Sigmoid colon (tissue), 7 donors: ENCODE measurements around the gene CAPZA1. TPM values are rescaled to one million over a fixed set of nuclear protein-coding genes. Genes with fewer than 3 reads are reported as not detected.

ENCODE experiments used
- DNase-seq: peaks from one replicate; pipeline ENCODE4 v3.0.0-alpha.2; 2019
- H3K27ac ChIP-seq, 4 donors: fragments of 200-600 bp; sonication (generic); one replicate each; pipeline ENCODE4 v1.5.1; 2016 to 2019; ENCODE audit warnings: mild to moderate bottlenecking in 1 of 4
- H3K27me3 ChIP-seq, 3 donors: fragments of 200-600 bp; sonication (generic); one replicate each; pipeline ENCODE4 v1.5.1; 2019; ENCODE audit warnings: mild to moderate bottlenecking in 1 of 3
- H3K36me3 ChIP-seq, 4 donors: fragments of 200-600 bp; sonication (generic); one replicate each; pipeline ENCODE4 v1.5.1; 2016 to 2019
- H3K4me1 ChIP-seq, 4 donors: fragments of 200-600 bp; sonication (generic); one replicate each; pipeline ENCODE4 v1.5.1; 2017 to 2019
- H3K4me3 ChIP-seq, 4 donors: fragments of 200-600 bp; sonication (generic); one replicate each; pipeline ENCODE4 v1.5.1; 2017 to 2019; ENCODE audit warnings: mild to moderate bottlenecking in 2 of 4, moderate library complexity in 1 of 4
- H3K9me3 ChIP-seq, 4 donors: fragments of 200-600 bp in 3 of 4; sonication (generic) in 3 of 4; one replicate each; pipeline versions ENCODE4 v1.5.1 to v1.6.1; 2013 to 2019
- EP300 ChIP-seq, 4 donors: sonication (generic); formaldehyde crosslinking; IDR thresholded peaks; one replicate each; pipeline ENCODE4 v1.6.1; 2017; ENCODE audit warnings: antibody characterized with exemption in 4 of 4
- POLR2A ChIP-seq, 2 donors: fragments of 450-650 bp; IDR thresholded peaks; one replicate each; pipeline ENCODE4 v1.6.1; 2016; ENCODE audit warnings: antibody characterized with exemption in 2 of 2, mild to moderate bottlenecking in 2 of 2, moderate library complexity in 2 of 2
- POLR2AphosphoS5 ChIP-seq, 4 donors: sonication (generic); formaldehyde crosslinking; IDR thresholded peaks; one replicate each; pipeline ENCODE4 v1.6.1; 2017; ENCODE audit warnings: antibody characterized with exemption in 4 of 4
- WGBS, 2 donors: extraction: QIAGEN DNeasy Blood & Tissue Kit; methylation state at CpG; one replicate each; pipeline ENCODE4 v1.1.7; 2013; 5-methylcytosine and 5-hydroxymethylcytosine counted together
- intact Hi-C: fragments of 100-400 bp; cut with DNase I; formaldehyde crosslinking; loops from one replicate; pipeline ENCODE4 v1.15.1; 2023
- polyA plus RNA-seq, 3 donors: library from polyadenylated mRNA; stranded (reverse); fragments of 200-250 nt; gene quantifications; one replicate each; pipeline ENCODE4 v1.2.3, GENCODE V29; 2013
- total RNA-seq, 4 donors: library from RNA; depleted of rRNA; stranded (reverse); fragments of >200 nt; gene quantifications; one replicate each; pipeline ENCODE4 v1.1.0, GENCODE V29; 2016
- TF ChIP-seq, protein P1 (sequence below), 4 experiments: fragments of 450-650 bp in 3 of 4; fragments of 200-600 bp in 1 of 4; IDR thresholded peaks; one replicate each; pipeline ENCODE4 v1.5.1; 2016 to 2019; ENCODE audit warnings: antibody characterized with exemption in 4 of 4, mild to moderate bottlenecking in 3 of 4, moderate library complexity in 2 of 4
- donor health status: healthy with polysubstance abuse.
- donor health status: Bipolar disorder and iron deficiency.
- donor health status: healthy.

The CAPZA1 gene
- total and polyA plus RNA-seq, 7 donors, result 75.9 to 160 (median 90.6) TPM

DNA sequence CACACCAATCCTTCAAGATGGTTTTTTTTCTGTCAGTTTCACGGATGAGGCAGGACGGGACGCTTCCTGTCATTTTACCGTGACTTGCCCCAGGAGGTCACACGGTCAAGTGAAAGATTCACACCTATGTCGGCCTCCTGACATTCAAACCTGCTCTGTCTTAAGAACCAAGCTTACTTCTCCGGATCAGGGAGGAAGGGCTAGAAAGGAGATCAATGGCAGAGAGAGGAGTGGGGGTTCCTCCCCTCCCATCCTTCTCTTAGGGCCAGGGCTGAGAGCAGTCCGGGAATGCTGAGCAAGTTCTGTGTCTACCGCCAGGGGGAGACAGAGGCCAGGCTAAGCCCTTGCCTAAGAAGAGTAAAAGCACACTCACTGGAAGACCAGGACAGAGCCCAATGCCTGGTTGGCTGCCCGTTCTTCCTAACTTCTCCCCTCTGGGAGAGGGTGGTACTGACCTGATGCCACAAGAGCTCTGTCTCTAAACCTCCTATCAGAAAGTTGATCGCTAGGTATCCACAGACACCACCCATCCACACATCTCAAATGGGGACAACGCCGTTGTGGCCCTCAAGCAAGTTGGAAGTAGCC is 96.6 kb downstream of the CAPZA1 start:
- Histone ChIP-seq H3K27me3 (no peaks in the 10 kb centered on the region), H3K36me3 (no peaks in the 10 kb centered on the region), H3K4me3 (peak overlapping the region in 3 of 4 donors; percentile 47 to 67 (median 56)), H3K4me1 (peaks cover 0 to 35% (median 30%) of the 10 kb centered on the region in 4 donors), H3K27ac (peak overlapping the region; percentile 61 to 74 (median 68)), H3K9me3 (no peaks in the 10 kb centered on the region)
- TF ChIP-seq EP300 (IDR thresholded peaks at IDR 0.05), result no peak
- TF ChIP-seq, protein P1, sequence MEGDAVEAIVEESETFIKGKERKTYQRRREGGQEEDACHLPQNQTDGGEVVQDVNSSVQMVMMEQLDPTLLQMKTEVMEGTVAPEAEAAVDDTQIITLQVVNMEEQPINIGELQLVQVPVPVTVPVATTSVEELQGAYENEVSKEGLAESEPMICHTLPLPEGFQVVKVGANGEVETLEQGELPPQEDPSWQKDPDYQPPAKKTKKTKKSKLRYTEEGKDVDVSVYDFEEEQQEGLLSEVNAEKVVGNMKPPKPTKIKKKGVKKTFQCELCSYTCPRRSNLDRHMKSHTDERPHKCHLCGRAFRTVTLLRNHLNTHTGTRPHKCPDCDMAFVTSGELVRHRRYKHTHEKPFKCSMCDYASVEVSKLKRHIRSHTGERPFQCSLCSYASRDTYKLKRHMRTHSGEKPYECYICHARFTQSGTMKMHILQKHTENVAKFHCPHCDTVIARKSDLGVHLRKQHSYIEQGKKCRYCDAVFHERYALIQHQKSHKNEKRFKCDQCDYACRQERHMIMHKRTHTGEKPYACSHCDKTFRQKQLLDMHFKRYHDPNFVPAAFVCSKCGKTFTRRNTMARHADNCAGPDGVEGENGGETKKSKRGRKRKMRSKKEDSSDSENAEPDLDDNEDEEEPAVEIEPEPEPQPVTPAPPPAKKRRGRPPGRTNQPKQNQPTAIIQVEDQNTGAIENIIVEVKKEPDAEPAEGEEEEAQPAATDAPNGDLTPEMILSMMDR (IDR thresholded peaks at IDR 0.05), result peak; percentile 91 to 97 (median 92)
- no peak for TF ChIP-seq POLR2A (IDR thresholded peaks at IDR 0.05)
- peak in 1 of 4 donors; percentile 23 for TF ChIP-seq POLR2AphosphoS5 (IDR thresholded peaks at IDR 0.05)
- WGBS, 2 donors, result 17 to 18% methylated on average over 13 of the region's 13 CpGs
- DNase-seq, result peak; percentile 94
- intact Hi-C loops, result loop anchor here (2.0 to 10.0 kb wide), 4 partner anchors 166 to 1099 kb away; partner anchors contain the start of genes LRIG2, RSBN1 and SLC16A1

GRCh38 chr1:112717263-112717873 is 97.7 kb downstream of the CAPZA1 start:
- TF ChIP-seq POLR2AphosphoS5 (IDR thresholded peaks at IDR 0.05), result no peak
- TF ChIP-seq, protein P1 (IDR thresholded peaks at IDR 0.05), result no peak
- no peak for TF ChIP-seq EP300 (IDR thresholded peaks at IDR 0.05)
- TF ChIP-seq POLR2A (IDR thresholded peaks at IDR 0.05), result no peak
- H3K27me3 ChIP-seq, result peaks cover 0 to 4% (median 0%) of the 10 kb centered on the region in 3 donors
- WGBS, 2 donors, result 81 to 90% methylated on average over 2 of the region's 2 CpGs
- intact Hi-C loops, result loop anchor here (2.0 to 10.0 kb wide), 4 partner anchors 165 to 1097 kb away; partner anchors contain the start of genes LRIG2, RSBN1 and SLC16A1
- peaks cover 0 to 35% (median 32%) of the 10 kb centered on the region in 4 donors for H3K4me1 ChIP-seq
- H3K9me3 ChIP-seq, result no peaks in the 10 kb centered on the region
- H3K36me3 ChIP-seq, result no peaks in the 10 kb centered on the region
- no peak for DNase-seq
- no peak overlapping the region for H3K4me3 ChIP-seq
- H3K27ac ChIP-seq, result no peak overlapping the region

DNA sequence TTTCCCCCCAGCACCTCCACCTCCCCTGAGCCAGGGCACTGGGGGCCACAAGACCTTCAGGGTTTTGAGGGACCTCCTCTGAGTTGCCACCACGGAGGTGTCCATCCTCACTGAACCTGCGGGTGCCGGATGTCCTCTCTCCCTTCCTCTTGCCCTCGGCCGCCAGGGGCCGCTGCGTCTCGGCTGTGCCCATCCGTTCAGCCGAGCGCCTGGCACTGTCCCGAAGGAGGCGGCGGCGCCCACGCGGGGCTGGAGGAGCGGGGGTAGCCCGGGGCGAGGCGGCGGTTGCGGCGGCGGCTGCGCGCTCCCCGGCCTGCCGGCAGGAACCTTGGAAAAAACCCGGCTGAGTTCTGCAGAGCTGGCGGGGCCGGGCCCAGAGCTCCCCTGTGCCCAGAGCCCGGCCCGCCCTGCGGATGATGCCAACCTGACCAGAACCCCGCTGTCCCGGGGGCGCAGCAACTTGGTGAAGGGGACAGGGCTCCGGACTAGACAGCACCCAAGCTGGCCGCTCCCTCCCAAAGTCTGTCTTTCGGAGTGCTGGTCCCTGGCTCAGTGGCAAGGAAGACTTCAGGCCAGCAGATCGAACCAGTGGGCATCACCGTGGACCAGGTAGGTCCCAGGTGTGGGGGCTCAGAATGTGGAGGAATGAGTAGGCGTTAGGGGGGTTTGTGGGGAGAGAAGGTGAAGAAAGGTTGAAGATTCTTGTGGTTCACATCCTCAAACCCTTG is 99.2 kb downstream of the CAPZA1 start:
- Histone ChIP-seq H3K9me3 (no peaks in the 10 kb centered on the region), H3K36me3 (no peaks in the 10 kb centered on the region), H3K27me3 (peaks cover 0 to 6% (median 0%) of the 10 kb centered on the region in 3 donors), H3K4me1 (peaks cover 0 to 41% (median 40%) of the 10 kb centered on the region in 4 donors), H3K27ac (no peak overlapping the region), H3K4me3 (peak overlapping the region in 3 of 4 donors; percentile 27 to 34 (median 27))
- DNase-seq, result peak; percentile 87
- intact Hi-C loops, result loop anchor here (1.0 to 10.0 kb wide), 5 partner anchors 85 to 1096 kb away; partner anchors contain the start of genes RSBN1 and SLC16A1
- TF ChIP-seq POLR2AphosphoS5 (IDR thresholded peaks at IDR 0.05) (no peak), EP300 (IDR thresholded peaks at IDR 0.05) (no peak), POLR2A (IDR thresholded peaks at IDR 0.05) (no peak)
- TF ChIP-seq, protein P1 (IDR thresholded peaks at IDR 0.05), result peak; percentile 38 to 87 (median 72)
- WGBS, 2 donors, result 16 to 21% methylated on average over 44 of the region's 44 CpGs

DNA sequence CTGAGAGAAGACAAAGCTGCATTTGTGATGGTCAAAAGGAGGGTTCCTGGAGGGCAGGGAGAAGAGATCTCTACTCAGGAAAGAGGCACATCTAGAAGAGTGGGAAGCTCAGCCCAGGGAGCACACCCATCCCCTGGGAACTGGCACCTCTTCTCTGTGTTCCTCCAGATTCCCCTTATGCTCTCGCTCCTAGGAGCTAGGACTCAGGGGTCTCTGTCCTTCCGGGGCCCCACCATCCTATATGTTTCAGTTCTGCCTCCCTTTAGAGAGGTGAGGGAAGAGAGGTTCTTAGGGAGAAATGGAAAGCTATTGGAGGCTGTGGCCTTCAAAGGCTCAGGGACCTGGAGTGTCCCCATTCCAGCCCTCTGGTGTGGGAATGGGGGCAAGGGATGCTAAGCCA is 100.1 kb downstream of the CAPZA1 start:
- no peaks in the 10 kb centered on the region for H3K9me3 ChIP-seq
- no peak for DNase-seq
- peaks cover 0 to 33% (median 32%) of the 10 kb centered on the region in 4 donors for H3K4me1 ChIP-seq
- no peak overlapping the region for H3K4me3 ChIP-seq
- no peak overlapping the region for H3K27ac ChIP-seq
- no peak for TF ChIP-seq POLR2AphosphoS5 (IDR thresholded peaks at IDR 0.05)
- TF ChIP-seq POLR2A (IDR thresholded peaks at IDR 0.05), result no peak
- TF ChIP-seq, protein P1 (IDR thresholded peaks at IDR 0.05), result no peak
- TF ChIP-seq EP300 (IDR thresholded peaks at IDR 0.05), result no peak
- H3K27me3 ChIP-seq, result peaks cover 0 to 6% (median 0%) of the 10 kb centered on the region in 3 donors
- intact Hi-C loops, result loop anchor here (2.0 to 10.0 kb wide), 4 partner anchors 163 to 1095 kb away; partner anchors contain the start of genes RSBN1 and SLC16A1
- no peaks in the 10 kb centered on the region for H3K36me3 ChIP-seq
- WGBS, 2 donors, result 92 to 98% methylated on average over 2 of the region's 2 CpGs
